ENCODE results near the gene CYP3A5.
"Not testable (repeated sequence)": the region's sequence is repeated elsewhere in the genome, so short reads cannot be mapped to it uniquely, and the experiment has no call there.

The CYP3A5 gene

DNA sequence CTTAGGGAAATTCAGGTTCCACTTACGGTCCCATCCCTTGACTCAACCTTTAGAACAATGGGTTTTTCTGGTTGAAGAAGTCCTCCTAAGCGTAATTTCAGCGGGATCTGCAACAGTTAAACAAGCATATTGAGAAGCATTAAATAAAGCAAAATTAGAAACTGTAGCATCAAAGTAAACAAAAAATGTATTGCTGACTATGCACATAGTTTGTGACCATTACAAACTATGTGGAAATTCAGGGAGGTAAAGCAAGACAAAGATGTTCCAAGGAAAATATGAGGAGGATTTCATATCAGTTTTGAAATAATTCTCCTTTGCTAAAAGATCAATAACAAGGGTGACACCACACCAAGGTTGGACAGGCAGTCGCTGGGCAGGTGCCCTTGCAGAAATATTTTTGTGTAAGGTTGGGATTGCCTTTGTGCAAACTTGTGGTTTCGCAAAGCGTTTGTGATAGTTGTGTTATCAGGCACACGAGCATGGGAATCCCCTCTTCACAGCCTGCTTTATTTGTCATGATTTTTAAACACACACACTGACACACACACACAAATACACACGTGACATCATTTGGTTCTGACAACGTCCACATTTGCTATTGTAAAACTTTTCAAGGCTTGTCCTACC lies 5.4 kb upstream of the CYP3A5 start:
- DNase-seq = no peak

DNA sequence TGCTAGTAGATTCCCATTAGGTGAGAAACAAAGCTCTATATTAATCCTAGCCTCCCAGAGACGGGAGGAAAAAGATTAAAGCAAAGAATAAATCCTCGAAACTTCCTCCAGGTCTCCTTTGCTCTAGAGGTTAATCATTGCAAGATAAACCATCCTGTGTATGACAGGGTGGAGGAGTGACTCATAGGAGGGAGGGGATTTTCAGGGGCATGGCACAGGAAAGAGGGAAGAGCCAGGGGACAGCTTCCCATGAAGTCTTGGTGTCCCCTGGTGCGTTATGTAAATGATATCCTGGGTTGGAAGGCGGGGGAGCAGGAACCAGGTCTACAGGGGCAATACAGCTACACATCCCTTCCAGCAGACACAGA lies 780 bp downstream of the CYP3A5 start:
- DNase-seq = peak; percentile 15

DNA sequence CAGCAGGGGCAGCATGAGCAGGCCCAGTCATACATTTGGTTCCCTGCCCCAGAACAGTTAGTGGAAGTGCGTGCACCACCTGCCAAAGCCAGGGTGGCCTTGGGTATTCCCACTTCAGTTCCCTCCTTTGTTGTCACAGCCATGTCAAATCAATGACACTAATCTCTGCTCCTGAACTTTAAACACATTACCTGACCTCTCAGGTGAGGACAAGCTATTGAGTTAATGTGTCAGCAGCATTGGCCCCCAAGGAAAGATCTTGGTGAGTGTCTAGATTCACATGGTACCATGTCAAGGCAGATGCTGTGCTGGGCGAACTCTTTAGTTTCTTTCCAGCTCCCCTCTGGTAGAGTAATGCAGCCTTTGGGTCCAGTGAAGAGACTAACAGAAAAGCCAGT lies 2.1 kb downstream of the CYP3A5 start:
- no peak for DNase-seq

DNA sequence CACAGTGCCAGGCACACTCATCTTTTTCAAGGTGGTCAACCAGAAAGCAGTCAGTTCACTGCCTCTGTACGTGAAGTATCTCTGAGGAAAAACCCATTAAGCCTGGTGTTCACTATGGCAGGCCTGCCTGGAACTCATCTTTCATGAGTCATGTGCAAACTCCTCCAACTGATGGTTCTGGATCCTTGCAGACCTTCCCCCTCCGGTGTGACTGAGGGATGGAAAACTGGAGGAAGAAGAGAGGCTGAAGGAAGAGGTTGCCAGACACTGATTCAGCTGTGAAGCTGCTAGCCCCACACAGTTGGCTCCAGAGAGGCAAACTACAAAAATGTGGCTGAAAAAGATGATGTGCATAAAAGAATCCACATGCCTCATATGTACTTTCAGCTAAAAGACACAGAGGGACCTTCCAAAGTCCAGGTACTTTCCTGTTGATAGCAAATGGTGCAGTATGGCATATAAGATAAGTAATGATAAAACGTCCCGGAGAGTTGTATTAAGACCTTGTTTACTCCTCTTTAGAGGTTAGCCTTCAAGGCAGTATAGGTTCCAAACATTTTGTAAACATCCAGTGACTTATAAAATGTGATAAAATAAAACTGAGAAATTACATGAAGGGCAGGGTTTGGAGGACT lies 2.7 kb downstream of the CYP3A5 start:
- DNase-seq = no peak

DNA sequence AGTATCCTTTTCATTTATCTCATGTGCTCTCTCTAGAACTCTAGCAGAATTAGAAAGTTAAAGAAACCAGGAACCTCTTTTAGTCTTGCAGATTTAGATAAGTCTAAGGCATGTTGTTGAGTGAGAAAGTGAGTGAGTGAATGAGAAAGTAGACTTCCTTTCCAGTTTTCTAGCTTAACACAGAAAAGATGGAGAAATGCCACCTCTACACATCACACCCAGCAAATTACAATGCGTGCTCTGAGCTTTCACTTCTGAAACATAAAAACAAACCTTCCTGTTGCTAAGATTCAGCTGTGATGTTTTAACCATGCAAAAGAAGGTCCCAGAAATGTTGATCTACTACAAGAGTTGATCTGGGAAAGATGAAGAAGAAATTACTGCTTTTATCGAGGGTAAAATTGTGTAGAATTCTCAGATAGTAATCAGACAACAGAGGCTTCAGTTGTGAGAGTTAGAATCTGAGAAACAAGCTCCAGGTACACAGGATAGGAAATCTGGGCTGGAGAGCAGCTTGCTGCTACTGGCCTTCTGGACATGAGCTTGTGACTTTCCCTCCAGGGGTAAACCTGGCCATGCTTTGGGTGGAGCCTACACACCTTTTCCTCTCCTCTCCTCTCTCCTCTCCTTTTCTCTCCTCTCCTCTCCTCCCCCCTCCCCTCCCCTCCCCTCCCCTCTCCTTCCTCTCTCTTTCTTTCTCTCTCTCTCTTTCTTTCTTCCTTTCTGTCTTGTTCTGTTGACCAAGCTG lies 4.6 kb downstream of the CYP3A5 start:
- DNase-seq = no peak

DNA sequence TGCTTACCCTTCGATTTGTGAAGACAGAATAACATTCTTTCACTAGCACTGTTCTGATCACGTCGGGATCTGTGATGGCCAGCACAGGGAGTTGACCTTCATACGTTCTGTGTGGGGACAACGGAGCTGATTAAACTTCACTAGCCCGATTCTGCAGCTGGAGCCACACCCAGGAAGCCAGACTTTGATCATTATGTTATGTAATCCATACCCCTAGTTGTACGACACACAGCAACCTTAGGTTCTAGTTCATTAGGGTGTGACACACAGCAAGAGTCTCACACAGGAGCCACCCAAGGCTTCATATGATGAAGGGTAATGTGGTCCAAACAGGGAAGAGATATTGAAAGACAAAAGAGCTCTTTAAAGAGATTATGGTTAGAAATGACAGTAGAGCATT lies 7.2 kb downstream of the CYP3A5 start:
- DNase-seq = no peak

DNA sequence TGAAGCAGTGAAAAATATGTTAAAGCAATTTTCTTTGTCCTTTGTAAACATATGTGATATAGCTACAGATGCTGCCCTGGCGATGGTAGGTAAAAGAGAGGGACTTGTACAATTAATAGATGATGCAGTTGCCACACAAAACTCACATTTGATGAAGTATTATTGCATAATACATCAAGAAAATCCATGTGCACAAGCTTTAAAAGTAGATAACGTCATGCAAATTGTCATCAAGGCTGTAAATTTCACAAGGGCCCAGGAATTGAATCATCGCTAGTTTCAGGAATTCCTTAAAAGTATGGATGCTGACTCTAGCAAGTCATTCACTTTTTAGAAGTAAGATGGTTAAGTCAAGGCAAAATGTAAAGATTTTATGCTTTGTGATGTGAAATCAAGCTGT lies 10.0 kb downstream of the CYP3A5 start:
- no peak for DNase-seq

DNA sequence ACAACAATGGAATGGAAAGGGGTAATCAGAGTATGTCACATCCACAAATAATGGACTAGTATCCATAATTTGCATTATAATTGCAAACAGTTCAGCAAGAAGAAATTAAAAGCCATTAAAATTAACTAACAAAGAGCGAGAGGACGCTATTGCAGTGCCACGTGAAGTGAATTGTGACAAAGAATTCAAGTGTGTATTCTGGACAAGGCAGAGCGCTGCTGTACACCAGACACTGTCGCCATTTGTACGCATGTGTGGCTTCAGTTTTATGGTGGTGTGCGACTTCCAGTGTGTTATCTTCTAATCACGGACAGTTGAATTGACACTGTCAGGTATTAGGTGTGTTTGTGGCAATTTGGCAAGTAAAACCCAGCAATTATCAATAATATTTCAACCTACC lies 11.3 kb downstream of the CYP3A5 start:
- DNase-seq = no peak

DNA sequence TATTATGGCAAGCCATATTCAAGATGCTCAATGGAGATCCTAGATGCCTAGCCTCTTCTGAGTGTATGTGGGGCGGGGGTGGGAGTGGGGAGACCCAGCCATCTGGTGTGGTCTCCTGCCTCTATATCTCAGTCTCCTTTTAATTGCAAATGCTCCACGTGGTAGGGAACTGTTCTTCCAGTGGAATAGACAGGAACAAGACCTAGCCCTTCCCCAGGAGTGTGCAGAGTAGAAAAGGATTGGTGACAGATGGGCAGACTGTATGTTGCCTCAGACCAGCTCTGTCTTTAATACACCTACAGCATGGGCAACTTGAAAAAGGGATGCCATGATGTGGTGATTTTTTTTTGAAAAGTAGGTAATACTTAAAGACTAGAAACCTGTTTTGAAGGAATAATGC lies 12.6 kb downstream of the CYP3A5 start:
- DNase-seq = no peak

DNA sequence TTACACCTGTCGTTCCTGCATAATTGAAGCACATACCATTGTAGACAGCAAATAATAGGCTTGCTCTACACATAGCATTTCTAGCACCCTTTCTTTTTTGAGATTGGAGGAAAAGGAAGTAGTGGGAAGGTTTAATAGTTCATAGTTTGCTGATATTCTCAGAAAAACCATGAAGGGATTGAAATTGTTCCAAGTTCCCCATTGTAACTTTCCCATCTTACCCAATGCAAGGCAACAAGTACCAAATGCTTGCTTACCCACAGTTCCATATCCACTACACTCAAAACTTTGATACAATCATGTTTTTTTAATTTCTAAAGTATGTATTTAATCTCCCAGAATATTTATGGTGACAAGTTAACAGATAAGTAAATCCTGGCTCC lies 13.8 kb downstream of the CYP3A5 start:
- DNase-seq = no peak

DNA sequence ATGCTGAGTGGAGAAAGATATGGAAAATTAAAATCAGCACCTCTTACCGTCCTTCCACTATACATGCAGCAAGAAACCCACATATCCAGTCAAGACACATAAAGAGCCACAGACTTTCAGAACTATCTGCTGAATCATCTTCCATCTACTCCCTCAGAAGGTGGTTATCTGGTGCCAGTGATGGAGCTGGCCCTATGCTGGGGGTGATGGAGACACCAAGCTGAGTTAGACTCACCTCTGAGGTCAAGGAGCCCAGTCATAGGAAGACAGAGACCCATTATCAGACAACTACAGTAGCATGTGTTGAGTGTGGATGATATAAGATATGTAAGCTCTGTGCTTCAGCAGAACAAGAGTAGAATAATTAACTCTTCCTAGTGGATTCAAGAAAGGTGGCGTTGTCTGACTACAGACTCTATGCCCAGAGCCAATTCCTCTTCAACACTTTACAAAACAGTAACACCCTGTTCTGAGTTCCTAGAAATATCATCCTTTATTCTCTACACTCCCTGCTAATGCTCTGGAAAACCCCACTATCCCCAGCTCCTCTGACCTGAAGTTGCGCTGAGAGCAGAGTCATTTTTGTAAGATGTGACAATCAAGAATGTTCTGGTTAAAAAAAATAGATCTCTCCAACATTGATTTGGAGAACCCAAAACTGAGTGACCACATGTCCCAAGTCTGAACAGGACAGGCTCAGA lies 14.3 kb downstream of the CYP3A5 start:
- DNase-seq = no peak

DNA sequence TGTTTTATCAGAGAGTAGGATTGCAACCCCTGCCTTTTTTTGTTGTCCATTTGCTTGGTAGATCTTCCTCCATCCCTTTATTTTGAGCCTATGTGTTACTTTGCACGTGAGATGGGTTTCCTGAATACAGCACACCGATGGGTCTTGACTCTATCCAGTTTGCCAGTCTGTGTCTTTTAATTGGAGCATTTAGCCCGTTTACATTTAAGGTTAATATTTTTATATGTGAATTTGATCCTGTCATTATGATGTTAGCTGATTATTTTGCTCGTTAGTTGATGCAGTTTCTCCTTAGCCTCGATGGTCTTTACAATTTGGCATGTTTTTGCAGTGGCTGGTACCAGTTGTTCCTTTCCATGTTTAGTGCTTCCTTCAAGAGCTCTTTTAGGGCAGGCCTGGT lies 21.9 kb downstream of the CYP3A5 start:
- DNase-seq = not testable (repeated sequence)

DNA sequence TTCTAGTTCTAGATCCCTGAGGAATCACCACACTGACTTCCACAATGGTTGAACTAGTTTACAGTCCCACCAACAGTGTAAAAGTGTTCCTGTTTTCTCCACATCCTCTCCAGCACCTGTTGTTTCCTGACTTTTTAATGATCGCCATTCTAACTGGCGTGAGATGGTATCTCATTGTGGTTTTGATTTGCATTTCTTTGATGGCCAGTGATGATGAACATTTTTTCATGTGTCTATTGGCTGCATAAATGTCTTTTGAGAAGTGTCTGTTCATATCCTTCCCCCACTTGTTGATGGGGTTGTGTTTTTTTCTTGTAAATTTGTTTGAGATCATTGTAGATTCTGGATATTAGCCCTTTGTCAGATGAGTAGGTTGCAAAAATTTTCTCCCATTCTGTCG lies 25.2 kb downstream of the CYP3A5 start:
- DNase-seq = not testable (repeated sequence)

DNA sequence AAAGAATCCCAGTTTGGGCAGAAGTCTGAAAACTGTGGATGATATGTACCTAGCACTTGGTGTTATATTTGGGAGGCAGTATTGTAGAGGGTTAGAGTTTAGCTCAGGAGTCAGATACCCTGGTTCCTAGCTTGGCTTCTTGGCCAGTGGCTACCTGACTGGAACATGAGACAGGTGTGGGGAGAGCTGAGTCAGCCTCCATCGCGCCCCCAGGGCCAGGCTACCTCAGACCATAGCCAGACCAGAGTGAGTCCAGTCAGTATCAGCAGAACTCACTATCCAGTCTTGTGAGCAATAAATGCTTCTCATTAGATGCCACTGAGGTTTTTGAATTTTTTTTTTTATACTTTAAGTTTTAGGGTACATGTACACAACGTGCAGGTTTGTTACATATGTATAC lies 26.0 kb downstream of the CYP3A5 start:
- DNase-seq = no peak

DNA sequence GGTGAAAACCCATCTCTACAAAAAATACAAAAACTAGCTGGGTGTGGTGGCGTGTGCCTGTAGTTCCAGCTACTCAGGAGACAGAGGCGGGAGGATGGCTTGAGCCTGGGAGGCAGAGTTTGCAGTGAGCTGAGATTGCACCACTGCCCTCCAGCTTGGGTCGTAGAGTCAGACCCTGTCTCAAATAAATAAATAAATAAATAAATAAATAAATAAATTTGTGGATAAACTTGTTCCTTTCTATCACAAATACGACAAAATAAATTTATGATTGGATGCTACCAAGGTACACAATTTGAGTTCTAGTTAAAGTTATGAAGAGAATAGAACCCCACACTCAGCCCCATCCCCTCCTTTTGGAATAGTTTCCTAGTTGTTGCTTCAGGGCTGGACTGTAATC lies 26.5 kb downstream of the CYP3A5 start:
- not testable (repeated sequence) for DNase-seq

DNA sequence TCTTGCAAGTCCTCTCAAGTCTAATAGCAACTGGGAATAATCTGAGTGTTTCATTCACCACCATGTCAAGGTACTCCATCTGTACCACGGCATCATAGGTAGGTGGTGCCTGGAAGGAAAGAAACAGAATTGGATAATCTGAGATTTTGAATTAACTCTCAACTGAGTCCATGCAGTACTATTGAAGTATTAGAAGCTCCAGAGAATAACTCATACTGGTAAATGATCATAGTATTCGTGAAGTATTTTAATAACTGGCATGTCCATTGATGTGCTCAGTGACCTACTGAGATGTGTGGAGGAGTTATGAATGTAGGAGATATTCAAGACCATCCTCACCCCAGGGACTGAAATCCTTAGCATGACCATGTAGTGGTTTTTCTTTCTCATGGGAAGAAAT lies 27.1 kb downstream of the CYP3A5 start:
- no peak for DNase-seq

DNA sequence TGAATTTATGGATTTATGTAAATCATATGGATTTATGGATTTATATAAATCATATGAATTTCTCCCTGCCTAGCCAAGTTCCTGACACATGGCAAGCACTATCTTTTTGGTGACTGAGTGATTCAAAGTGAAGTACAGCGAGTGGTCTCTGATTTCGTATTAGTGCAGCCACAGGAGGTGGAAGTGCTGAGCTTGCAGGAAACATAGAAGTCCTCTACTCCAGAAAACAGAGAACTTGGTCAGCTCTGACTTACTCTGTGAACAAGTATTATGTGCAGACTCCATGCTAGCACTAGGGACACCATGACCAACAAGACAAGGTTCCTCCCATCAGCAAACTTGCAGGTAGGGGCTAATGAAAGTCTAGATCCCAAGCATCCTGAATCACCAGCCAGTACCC lies 28.5 kb downstream of the CYP3A5 start:
- no peak for DNase-seq

DNA sequence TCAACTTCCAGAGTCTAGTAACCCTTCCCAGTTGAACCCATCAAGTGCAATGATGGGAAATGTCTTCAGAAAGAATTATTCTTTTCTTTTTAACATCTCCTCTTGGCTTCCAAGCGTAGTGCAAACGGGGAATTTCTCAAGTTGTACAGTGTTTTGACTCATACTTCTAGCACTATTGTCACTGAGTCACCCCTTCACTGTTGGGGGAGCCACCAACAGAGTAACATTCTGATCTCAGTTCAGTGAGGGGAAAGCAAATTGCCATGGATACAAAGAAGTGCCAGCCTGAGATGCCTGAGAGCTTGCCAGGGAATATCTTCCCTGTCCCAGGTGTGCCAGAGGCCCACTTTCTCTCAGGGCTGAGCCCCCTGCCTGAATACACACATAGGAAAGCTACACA lies 31.0 kb downstream of the CYP3A5 start:
- no peak for DNase-seq

DNA sequence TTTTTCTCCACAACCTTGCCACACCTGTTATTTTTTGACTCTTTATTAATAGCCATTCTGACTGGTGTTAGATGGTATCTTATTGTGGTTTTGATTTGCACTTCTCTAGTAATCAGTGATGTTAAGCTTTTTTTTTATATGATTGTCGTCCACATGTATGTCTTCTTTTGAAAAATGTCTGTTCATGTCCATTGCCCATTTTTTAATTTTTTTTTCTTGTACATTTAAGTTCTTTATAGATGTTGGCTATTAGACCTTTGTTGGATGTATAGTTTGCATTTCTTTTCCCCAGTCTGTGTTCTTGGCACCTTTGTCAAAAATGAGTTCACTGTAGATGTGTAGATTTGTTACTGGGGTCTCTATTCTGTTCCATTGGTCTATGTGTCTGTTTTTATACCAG lies 34.2 kb downstream of the CYP3A5 start:
- DNase-seq = no peak

DNA sequence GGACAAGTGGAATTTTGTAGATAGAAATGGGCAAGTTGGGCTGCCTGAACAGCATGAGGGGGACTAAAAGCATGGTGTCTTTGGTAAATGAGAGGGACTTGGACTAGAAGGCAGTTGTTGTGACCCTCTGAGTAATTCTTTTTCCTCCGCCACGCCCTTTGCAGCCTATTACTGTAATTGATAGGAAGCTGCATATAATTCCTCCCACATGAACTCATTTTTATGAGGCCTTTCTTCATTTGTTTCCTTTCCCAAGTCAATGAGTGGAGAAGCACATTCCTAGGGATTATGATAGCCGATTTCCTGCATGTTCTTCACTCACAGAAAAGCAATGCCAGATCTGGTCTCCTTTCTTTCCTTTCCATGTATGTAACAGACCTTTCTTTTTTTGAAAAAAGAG lies 35.4 kb downstream of the CYP3A5 start:
- no peak for DNase-seq

DNA sequence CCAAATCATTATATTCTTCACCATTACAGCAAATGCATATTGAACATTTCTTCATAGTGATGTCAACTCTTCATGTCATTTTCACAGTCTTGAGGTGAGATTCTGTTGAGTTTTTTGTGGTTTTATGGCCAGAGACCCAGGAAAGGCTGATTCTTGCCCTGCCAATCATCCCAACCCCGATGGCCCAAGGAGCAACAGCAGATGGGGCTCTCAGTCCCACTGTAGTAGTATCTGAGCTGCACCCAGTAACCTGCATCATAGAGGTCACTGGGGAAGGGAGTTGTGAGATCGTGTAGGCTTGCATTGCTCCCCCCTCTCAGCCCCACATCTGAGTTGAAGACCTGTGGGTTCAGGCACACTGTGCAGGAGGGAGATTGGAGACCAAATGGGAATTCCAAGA lies 36.3 kb downstream of the CYP3A5 start:
- no peak for DNase-seq

DNA sequence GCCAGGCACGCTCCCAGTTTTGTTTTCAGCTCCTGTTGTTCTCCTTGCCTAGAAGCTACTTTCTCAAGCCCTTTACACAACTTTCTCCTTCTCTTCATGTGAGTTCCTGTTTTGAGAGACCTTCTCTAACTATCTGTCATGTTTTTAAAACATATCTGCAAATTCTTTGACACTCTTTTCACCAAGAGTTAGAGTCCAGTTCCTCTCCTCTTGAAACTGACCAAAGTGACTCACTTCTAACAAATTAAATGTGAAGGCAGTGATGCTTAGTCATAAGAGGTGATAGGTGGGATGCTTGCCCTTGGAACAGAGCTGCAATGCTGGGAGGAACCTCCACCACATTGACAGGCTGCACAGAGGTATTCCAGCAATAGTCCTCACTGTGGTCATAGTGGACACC lies 37.8 kb downstream of the CYP3A5 start:
- DNase-seq = no peak

DNA sequence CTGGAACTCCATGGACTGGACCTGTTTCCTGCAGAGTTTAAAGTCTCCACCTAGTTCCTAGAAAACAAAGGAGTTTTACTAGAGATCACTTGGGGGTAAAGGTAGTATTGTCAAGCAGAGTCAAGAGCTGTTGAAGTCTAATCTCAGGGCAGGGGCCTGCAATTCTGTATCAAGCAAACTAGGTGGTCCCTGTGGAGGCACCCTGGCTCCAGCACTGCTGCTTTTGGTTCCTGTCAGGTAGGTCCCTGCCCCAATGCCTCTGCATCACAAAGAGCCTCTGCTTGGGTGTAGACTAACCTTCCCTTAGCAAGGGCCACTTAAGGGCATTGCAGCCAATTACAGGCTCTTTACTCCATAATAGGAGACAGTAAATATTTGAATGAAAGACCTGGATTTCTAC lies 40.5 kb downstream of the CYP3A5 start:
- DNase-seq = no peak

DNA sequence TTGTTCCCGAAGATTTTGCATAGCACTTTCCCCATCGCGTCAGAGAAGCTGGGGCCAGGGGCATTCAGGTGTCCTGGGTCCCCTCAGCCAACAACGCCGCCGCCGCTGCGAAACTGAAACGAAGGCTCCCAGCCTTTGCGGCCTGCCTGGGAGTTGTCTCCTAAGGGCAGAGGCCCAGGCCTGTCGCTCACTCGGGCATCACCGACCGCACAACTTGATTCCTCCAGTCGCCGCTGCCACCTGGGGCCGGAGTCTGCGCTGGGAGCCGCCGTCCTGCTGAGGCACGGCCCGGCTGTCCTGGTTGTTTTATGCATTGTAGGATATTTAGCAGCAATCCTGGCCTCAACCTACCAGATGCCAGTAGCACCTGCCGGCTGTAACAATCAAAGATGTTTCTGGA lies 41.1 kb downstream of the CYP3A5 start:
- no peak for DNase-seq
